Epithelial cell of proximal tubule (primary cell): Measurements from ENCODE around the gene TEAD1. TPM values are rescaled to one million over a fixed set of nuclear protein-coding genes. Genes with fewer than 3 reads are reported as not detected.

Source experiments
- DNase-seq: peaks from one replicate; pipeline ENCODE4 v3.0.0-alpha.2; 2011; ENCODE audit warnings: low read depth
- H3K4me3 ChIP-seq: 2 replicates; pipeline ENCODE4 v1.5.1; 2011; ENCODE audit warnings: low read depth, mild to moderate bottlenecking, low read length
- total RNA-seq: library from RNA; depleted of rRNA; stranded (reverse); fragments of >200 nt; gene quantifications from 2 replicates; pipeline ENCODE4 v1.2.3, GENCODE V29; 2015
- TF ChIP-seq, protein P1 (sequence below): conservative IDR thresholded peaks from 2 replicates; pipeline ENCODE4 v1.5.1; 2012; ENCODE audit warnings: low read depth, mild to moderate bottlenecking, low read length

The TEAD1 gene
- total RNA-seq, 1 donor from 2014 or later = 61.9 TPM

DNA sequence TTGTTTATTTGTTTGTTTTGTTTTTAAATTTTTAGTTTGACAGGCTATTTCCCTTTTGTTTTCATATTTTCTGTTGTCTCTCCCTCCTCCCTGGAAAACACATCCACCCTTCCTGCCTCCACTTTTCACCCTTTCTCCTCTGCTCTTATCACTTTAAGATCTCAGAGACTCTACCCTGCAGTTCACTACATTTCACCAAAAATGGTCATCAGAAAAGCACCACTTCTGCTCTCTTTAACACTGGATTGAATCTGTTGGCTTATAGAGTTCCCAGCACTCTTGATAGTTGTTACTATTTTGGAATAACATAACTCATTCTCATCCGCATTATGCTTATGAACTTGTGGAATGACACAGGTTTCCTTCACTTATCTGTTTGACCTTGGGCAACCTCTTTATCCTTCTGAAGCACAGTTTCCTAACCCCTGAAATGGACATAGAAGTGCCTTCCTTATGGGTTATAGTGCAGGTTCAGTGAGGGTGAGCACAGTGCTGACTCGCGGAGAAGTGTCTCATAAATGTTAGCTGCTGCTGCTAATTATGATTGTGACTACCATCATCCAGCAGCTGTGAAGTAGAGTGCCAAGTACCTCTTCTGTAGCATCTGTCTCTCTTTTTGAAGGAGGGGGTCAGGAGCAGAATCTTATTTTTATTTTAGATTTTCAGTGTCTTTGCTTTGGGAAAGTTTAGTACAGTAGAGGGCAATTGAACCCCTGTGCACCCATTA, 15.0 kb downstream of the TEAD1 start:
- no peak overlapping the region for H3K4me3 ChIP-seq
- DNase-seq = no peak
- TF ChIP-seq, protein P1, sequence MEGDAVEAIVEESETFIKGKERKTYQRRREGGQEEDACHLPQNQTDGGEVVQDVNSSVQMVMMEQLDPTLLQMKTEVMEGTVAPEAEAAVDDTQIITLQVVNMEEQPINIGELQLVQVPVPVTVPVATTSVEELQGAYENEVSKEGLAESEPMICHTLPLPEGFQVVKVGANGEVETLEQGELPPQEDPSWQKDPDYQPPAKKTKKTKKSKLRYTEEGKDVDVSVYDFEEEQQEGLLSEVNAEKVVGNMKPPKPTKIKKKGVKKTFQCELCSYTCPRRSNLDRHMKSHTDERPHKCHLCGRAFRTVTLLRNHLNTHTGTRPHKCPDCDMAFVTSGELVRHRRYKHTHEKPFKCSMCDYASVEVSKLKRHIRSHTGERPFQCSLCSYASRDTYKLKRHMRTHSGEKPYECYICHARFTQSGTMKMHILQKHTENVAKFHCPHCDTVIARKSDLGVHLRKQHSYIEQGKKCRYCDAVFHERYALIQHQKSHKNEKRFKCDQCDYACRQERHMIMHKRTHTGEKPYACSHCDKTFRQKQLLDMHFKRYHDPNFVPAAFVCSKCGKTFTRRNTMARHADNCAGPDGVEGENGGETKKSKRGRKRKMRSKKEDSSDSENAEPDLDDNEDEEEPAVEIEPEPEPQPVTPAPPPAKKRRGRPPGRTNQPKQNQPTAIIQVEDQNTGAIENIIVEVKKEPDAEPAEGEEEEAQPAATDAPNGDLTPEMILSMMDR = no peak

DNA sequence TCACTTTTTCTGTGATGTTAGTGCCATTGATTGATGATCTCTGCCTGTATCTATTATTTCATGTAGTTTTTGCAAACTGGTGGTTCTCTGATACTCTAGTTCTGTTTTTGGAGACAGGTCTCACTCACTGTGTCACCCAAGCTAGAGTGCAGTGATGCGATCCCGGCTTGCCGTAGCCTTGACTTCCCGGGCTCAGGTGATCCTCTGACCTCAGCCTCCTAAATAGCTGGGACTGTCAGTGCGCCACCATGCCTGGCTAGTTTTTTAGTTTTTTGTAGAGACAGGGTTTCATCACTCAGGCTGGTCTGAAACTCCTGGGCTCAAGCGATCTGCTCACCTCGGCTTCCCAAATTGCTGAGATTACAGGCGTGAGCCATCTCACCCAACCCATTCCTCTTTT, 16.4 kb downstream of the TEAD1 start:
- TF ChIP-seq, protein P1 = no peak
- no peak for DNase-seq

DNA sequence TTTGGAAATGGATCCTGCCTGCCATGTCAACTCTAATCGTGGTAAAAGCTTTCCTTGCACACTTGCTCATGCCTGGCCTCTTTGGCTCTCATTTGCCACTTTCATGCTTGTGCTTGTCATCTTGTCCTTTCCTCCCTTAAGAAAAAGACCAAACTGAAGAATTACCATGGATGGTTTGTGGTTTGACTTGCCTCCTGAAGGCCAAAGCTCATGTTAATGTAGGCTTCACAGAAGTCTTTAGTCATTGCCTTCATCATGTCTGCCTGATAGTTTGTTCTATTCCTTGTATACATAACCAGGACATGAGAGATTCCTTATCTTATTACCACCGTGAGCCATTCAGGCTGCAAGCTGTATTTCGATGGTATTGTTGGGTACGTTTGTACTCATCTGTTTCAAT, 17.3 kb downstream of the TEAD1 start:
- H3K4me3 ChIP-seq = no peak overlapping the region
- no peak for DNase-seq
- TF ChIP-seq, protein P1 = no peak

More for the DNA sequence above, 16.4 kb downstream of the TEAD1 start:
- no peak overlapping the region for H3K4me3 ChIP-seq

DNA sequence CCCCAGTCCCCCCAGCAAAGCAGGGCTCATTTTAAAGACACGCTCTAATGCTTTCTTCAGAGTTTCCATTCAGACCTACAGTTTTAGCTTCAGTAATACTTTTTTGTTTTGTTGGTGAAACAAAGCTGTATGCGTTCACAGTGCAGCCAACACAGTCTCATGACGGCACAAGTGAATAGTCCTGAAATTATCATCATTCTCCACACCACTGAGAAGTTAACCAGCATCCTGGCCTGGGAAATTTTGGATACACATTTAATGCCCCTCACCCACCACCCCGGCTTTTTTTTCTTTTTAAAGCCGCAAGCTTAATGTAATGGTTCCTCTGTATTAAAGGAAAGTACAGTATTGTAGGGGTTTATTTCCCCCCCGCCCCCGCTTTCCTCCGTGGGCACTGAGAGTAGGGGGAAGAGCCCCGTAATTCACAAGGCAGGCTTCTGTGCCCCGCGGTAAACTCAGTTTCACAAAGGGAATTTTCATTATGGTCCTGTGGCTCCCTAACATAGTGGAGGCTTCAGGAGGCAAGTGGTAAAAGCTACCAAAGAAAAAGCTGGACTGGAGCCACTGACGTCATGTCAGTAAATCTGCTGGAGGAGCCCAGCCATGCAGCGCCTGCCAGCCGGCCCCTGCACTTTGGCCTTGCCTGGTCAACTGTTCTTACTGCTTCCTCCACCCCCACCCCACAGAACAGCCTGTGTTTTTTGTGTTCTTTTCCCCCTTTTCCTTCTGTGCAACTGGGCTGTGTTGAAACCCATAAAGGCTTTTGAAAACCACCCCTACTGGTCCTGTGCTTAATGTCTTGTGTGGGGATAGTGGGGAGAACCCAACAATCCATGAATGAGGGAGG, 18.2 kb downstream of the TEAD1 start:
- DNase-seq = peak; percentile 83

DNA sequence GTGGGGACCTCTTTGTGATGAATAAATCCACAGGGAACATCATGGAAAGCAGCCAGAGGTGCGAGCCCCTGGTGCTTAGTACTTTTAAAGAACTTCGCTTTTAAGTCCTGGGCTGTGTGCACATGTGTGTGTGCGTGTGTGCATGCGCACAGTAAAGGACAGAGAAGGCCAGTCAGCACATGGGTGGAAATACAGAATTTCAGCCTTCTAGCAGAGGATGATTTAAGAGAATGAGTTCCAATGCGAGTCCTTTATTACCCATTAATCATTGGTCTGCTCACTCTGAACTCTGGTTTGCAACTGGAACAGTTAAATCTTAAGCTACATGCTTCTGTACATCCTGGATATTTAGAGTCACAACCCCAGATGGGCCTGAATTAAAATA, 18.9 kb downstream of the TEAD1 start:
- peak overlapping the region; percentile 42 for H3K4me3 ChIP-seq
- TF ChIP-seq, protein P1 = no peak
- DNase-seq = peak; percentile 66

More for the DNA sequence above, 18.2 kb downstream of the TEAD1 start:
- peak overlapping the region; percentile 47 for H3K4me3 ChIP-seq
- TF ChIP-seq, protein P1 = no peak

DNA sequence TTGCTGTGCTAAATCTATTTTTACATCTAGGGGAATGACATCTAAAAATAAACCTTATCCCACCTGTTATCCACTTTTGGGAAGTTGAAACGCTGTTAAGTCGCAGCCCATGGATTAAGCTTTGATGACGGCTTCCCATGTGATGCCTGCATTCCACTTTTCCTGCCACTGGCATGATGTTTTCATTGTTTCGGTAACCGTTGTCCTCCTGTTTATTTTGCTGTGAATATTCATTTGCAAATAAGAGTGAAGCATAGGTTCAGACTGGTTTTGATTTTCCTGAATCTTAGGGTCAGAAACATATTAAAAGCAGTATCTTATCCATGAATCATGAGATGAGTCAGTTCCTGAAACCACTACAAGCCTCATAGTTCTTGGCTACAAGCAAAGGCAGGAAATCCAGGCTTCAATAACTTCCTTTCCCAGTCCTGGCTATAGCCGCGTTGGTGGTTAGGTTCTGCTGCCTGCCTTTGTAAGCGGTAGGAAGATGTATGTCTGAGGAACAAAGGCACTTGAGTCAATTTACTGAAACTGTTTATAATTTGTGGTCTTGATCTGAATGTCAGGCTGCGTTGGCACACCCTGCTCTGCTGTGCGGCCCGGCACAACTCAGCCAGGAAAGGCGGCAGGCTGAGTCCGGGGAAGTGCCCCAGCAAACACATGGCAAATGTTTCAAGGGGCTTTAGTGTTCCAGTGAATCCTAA, 19.4 kb downstream of the TEAD1 start:
- H3K4me3 ChIP-seq = peak overlapping the region; percentile 42
- TF ChIP-seq, protein P1 = no peak

More for the DNA sequence above, 19.4 kb downstream of the TEAD1 start:
- DNase-seq = peak; percentile 93
